H1 (cell line): Measurements from ENCODE around the gene SBNO1. TPM values are rescaled to one million over a fixed set of nuclear protein-coding genes. Genes with fewer than 3 reads are reported as not detected.

Experiments used
- CTCF ChIA-PET: fragments of 300-600 bp; sonication (Branson Sonifier 250); formaldehyde crosslinking; loops from one replicate; lab custom pipeline; 2021; ENCODE audit not compliant: partially characterized antibody; lab: Charles Lee
- POLR2A ChIA-PET: fragments of 300-600 bp; sonication (Branson Sonifier 250); formaldehyde crosslinking; loops from one replicate; lab custom pipeline; 2021; ENCODE audit warnings: inconsistent platforms; ENCODE audit not compliant: partially characterized antibody; lab: Charles Lee
- DNase-seq, 2 experiments: peaks; one replicate each; pipeline versions ENCODE4 v3.0.0 to v3.0.0-alpha.2; 2010 to 2022; ENCODE audit warnings: low spot score in 2 of 2, low read depth in 1 of 2, mixed read lengths in 1 of 2
- FAIRE-seq: peaks from 2 replicates; lab custom pipeline; 2011; peaks lifted over from hg19 to GRCh38; lab: Jason Lieb, UNC
- H2AFZ ChIP-seq: 2 replicates; pipeline ENCODE4 v1.8.1; 2012; ENCODE audit warnings: low read length, inconsistent platforms
- H2AK5ac ChIP-seq: 2 replicates; pipeline ENCODE4 v1.6.1; 2013; ENCODE audit warnings: low read depth, low read length
- H2BK120ac ChIP-seq: replicated peaks from 2 replicates; pipeline ENCODE3; 2013; ENCODE audit warnings: low read depth, low read length, inconsistent platforms
- H2BK12ac ChIP-seq: 2 replicates; pipeline ENCODE4 v1.6.1; 2013; ENCODE audit warnings: low read depth, low read length
- H2BK15ac ChIP-seq: 2 replicates; pipeline ENCODE4 v1.6.1; 2013; ENCODE audit warnings: low read length
- H2BK20ac ChIP-seq: 2 replicates; pipeline ENCODE4 v1.6.1; 2013; ENCODE audit warnings: low read length
- H2BK5ac ChIP-seq: 2 replicates; pipeline ENCODE4 v1.6.1; 2013; ENCODE audit warnings: low read depth, low read length
- H3K14ac ChIP-seq: 2 replicates; pipeline ENCODE4 v1.6.1; 2013; ENCODE audit warnings: inconsistent platforms; ENCODE audit not compliant: insufficient read length
- H3K18ac ChIP-seq: 2 replicates; pipeline ENCODE4 v1.6.1; 2013; ENCODE audit warnings: low read length; ENCODE audit errors: extremely low read depth
- H3K23ac ChIP-seq: 2 replicates; pipeline ENCODE4 v1.6.1; 2013; ENCODE audit warnings: inconsistent platforms; ENCODE audit not compliant: insufficient read length
- H3K23me2 ChIP-seq: 2 replicates; pipeline ENCODE4 v1.6.1; 2013; ENCODE audit warnings: low read depth, low read length
- H3K27ac ChIP-seq: 2 replicates; pipeline ENCODE4 v1.6.1; 2011; ENCODE audit warnings: low read depth, low read length, inconsistent platforms
- H3K27me3 ChIP-seq, 4 experiments: replicated peaks in 1 of 4; 1 replicate in 1 of 4; 2 replicates in 3 of 4; pipeline versions ENCODE4 v1.6.1 to v1.8.1; 2011 to 2013; ENCODE audit warnings: low read length in 3 of 4, mild to moderate bottlenecking in 3 of 4, inconsistent platforms in 2 of 4, mixed read lengths in 2 of 4, moderate library complexity in 1 of 4; ENCODE audit not compliant: control insufficient read depth in 3 of 4, insufficient read depth in 3 of 4; ENCODE audit errors: extremely low read depth in 1 of 4
- H3K36me3 ChIP-seq, 4 experiments: 2 replicates each; pipeline versions ENCODE4 v1.6.1 to v1.8.1; 2011 to 2013; ENCODE audit warnings: mild to moderate bottlenecking in 4 of 4, low read length in 3 of 4, moderate library complexity in 2 of 4, control low read depth in 1 of 4, inconsistent platforms in 1 of 4; ENCODE audit not compliant: insufficient read depth in 4 of 4, control insufficient read depth in 2 of 4
- H3K4ac ChIP-seq: replicated peaks from 2 replicates; pipeline ENCODE3; 2013; ENCODE audit warnings: low read length, low read depth, mixed read lengths, inconsistent platforms; ENCODE audit not compliant: insufficient read length
- H3K4me1 ChIP-seq, 4 experiments: replicated peaks in 1 of 4; 1 replicate in 1 of 4; 2 replicates in 3 of 4; pipeline versions ENCODE4 v1.6.1 to v1.8.1; 2011 to 2013; ENCODE audit warnings: low read length in 3 of 4, inconsistent platforms in 2 of 4, mixed read lengths in 1 of 4; ENCODE audit not compliant: insufficient read depth in 4 of 4, control insufficient read depth in 3 of 4
- H3K4me2 ChIP-seq, 2 experiments: 2 replicates each; pipeline versions ENCODE4 v1.6.1 to v1.8.1; 2011 to 2013; ENCODE audit warnings: low read depth in 2 of 2, low read length in 2 of 2, control low read depth in 1 of 2, inconsistent platforms in 1 of 2, mild to moderate bottlenecking in 1 of 2; ENCODE audit not compliant: insufficient read depth in 1 of 2
- H3K4me3 ChIP-seq, 4 experiments: fragments of 200-600, 300-600 bp in 1 of 4; sonication (generic), shearing (Covaris generic), sonication (Bioruptor Twin) in 1 of 4; 2 replicates each; pipeline versions ENCODE4 v1.5.1 to v1.8.1; 2011 to 2016; ENCODE audit warnings: low read length in 4 of 4, low read depth in 3 of 4, control low read depth in 2 of 4, inconsistent platforms in 2 of 4, mild to moderate bottlenecking in 2 of 4, mixed read lengths in 1 of 4, moderate library complexity in 1 of 4; ENCODE audit not compliant: insufficient read depth in 2 of 4; ENCODE audit errors: extremely low read depth in 1 of 4
- H3K56ac ChIP-seq: replicated peaks from 2 replicates; pipeline ENCODE3; 2013; ENCODE audit warnings: low read depth, mild to moderate bottlenecking, mixed read lengths, low read length, inconsistent platforms; ENCODE audit not compliant: insufficient read length
- H3K79me1 ChIP-seq: 2 replicates; pipeline ENCODE4 v1.6.1; 2013; ENCODE audit warnings: low read depth, low read length, control low read depth
- H3K79me2 ChIP-seq, 2 experiments: 2 replicates each; pipeline versions ENCODE4 v1.6.1 to v1.8.1; 2012 to 2013; ENCODE audit warnings: low read length in 2 of 2, mild to moderate bottlenecking in 2 of 2, inconsistent platforms in 1 of 2; ENCODE audit not compliant: insufficient read depth in 2 of 2, control insufficient read depth in 1 of 2
- H3K9ac ChIP-seq, 4 experiments: replicated peaks in 1 of 4; 1 replicate in 1 of 4; 2 replicates in 3 of 4; pipeline versions ENCODE4 v1.6.1 to v1.8.1; 2011 to 2013; ENCODE audit warnings: low read depth in 3 of 4, low read length in 3 of 4, control low read depth in 2 of 4, mild to moderate bottlenecking in 2 of 4, moderate library complexity in 2 of 4, inconsistent platforms in 1 of 4; ENCODE audit errors: extremely low read depth in 1 of 4
- H3K9me3 ChIP-seq, 2 experiments: 2 replicates each; pipeline versions ENCODE4 v1.6.1 to v1.8.1; 2012 to 2013; ENCODE audit warnings: mild to moderate bottlenecking in 2 of 2, moderate library complexity in 2 of 2, control low read depth in 1 of 2, inconsistent platforms in 1 of 2, low read depth in 1 of 2, low read length in 1 of 2, mixed read lengths in 1 of 2; ENCODE audit not compliant: insufficient read depth in 2 of 2
- H4K20me1 ChIP-seq, 2 experiments: replicated peaks in 1 of 2; 2 replicates each; pipeline versions ENCODE3 to v1.8.1; 2011 to 2013; ENCODE audit warnings: inconsistent platforms in 2 of 2, low read length in 2 of 2, mild to moderate bottlenecking in 1 of 2; ENCODE audit not compliant: insufficient read depth in 2 of 2, control insufficient read depth in 1 of 2
- H4K5ac ChIP-seq: 2 replicates; pipeline ENCODE4 v1.6.1; 2013; ENCODE audit warnings: low read length, low read depth, mixed read lengths, inconsistent platforms; ENCODE audit not compliant: insufficient read length
- H4K8ac ChIP-seq: 2 replicates; pipeline ENCODE4 v1.8.0; 2013; ENCODE audit warnings: mild to moderate bottlenecking, moderate library complexity, low read length, inconsistent platforms; ENCODE audit not compliant: insufficient read depth; ENCODE audit errors: extremely low read depth
- H4K91ac ChIP-seq: replicated peaks from 2 replicates; pipeline ENCODE3; 2013; ENCODE audit warnings: low read length, mixed read lengths, inconsistent platforms; ENCODE audit not compliant: insufficient read length
- ATF3 ChIP-seq: IDR thresholded peaks from 2 replicates; pipeline ENCODE4 v1.6.1; 2011; ENCODE audit warnings: low read depth, mild to moderate bottlenecking, low read length; ENCODE audit not compliant: insufficient read depth
- CTCF ChIP-seq, 3 experiments: IDR thresholded peaks; 1 replicate in 2 of 3; 2 replicates in 1 of 3; pipeline versions ENCODE4 v1.5.1 to v1.6.1; 2011; ENCODE audit warnings: low read length in 3 of 3, mild to moderate bottlenecking in 3 of 3, inconsistent platforms in 2 of 3, low read depth in 1 of 3, moderate library complexity in 1 of 3; ENCODE audit not compliant: insufficient read depth in 1 of 3; ENCODE audit errors: control extremely low read depth in 1 of 3
- EZH2 ChIP-seq: fragments of 200-600 bp; sonication (generic); IDR thresholded peaks from 2 replicates; pipeline ENCODE4 v1.7.1; 2012; ENCODE audit warnings: low read depth, mild to moderate bottlenecking, moderate library complexity, low read length, inconsistent platforms; ENCODE audit not compliant: severe bottlenecking
- GTF2F1 ChIP-seq: IDR thresholded peaks from 2 replicates; pipeline ENCODE4 v1.6.1; 2012; ENCODE audit warnings: low read depth, low read length, improper control_type of control experiment, borderline replicate concordance
- HDAC6 ChIP-seq: IDR thresholded peaks from one replicate; pipeline ENCODE4 v1.7.1; 2012; ENCODE audit warnings: low read depth, mild to moderate bottlenecking, inconsistent platforms, low read length, moderate library complexity
- JUN ChIP-seq: IDR thresholded peaks from 2 replicates; pipeline ENCODE4 v1.6.1; 2011; ENCODE audit warnings: low read depth, mild to moderate bottlenecking, improper control_type of control experiment, low read length
- JUND ChIP-seq: IDR thresholded peaks from 2 replicates; pipeline ENCODE4 v1.6.1; 2011; ENCODE audit warnings: mild to moderate bottlenecking, improper control_type of control experiment, low read length
- RFX5 ChIP-seq: IDR thresholded peaks from 2 replicates; pipeline ENCODE4 v1.6.1; 2011; ENCODE audit warnings: low read depth, low read length, improper control_type of control experiment, borderline replicate concordance
- SRF ChIP-seq: IDR thresholded peaks from 2 replicates; pipeline ENCODE4 v1.6.1; 2011; ENCODE audit warnings: mild to moderate bottlenecking, low read depth, low read length, moderate library complexity
- TBP ChIP-seq: IDR thresholded peaks from 2 replicates; pipeline ENCODE4 v1.6.1; 2011; ENCODE audit warnings: low read depth, low read length, improper control_type of control experiment
- ZNF274 ChIP-seq: IDR thresholded peaks from 2 replicates; pipeline ENCODE4 v1.7.0; 2012; ENCODE audit warnings: low read length, borderline replicate concordance; ENCODE audit errors: extremely low read depth
- WGBS, 2 experiments: shearing (Covaris generic) in 1 of 2; methylation state at CpG; one replicate each; pipeline versions ENCODE4 v1.1.6 to v1.1.7; 2013 to 2015; ENCODE audit warnings: low lambda C conversion rate in 2 of 2, mixed read lengths in 2 of 2, inconsistent platforms in 1 of 2, low coverage in 1 of 2, missing lambda C conversion rate in 1 of 2; ENCODE audit not compliant: insufficient replicate concordance in 2 of 2, insufficient coverage in 1 of 2, insufficient read length in 1 of 2; ENCODE audit errors: extremely low coverage in 1 of 2, missing lambda C conversion rate in 1 of 2; 5-methylcytosine and 5-hydroxymethylcytosine counted together
- polyA plus RNA-seq, 7 experiments: library from polyadenylated mRNA; depleted of rRNA in 3 of 7; stranded (reverse) in 5 of 7; unstranded in 2 of 7; fragments of >200 nt in 5 of 7; fragments of 200-250 nt in 2 of 7; gene quantifications; 1 replicate in 5 of 7; 2 replicates in 1 of 7; 4 replicates in 1 of 7; pipeline versions ENCODE4 v1.2.1 to v1.2.3, GENCODE V29; 2011 to 2013; ENCODE audit warnings: missing spikeins in 2 of 7, mixed read lengths in 2 of 7
- total RNA-seq: library from RNA; stranded (reverse); fragmentation: NEBNext Ultra II Directional; extraction: Animal tissue kit (Norgen Biotek cat#: 25700); gene quantifications from 2 replicates; pipeline ENCODE4 v1.2.1, GENCODE V29; 2021

SBNO1 gene
- total and polyA plus RNA-seq, 2 of the 8 experiments (the other 6 are each of a cell fraction or from before 2014, with no cell fraction given), result 6.7 to 57.7 TPM

- no peak overlapping the region for H2BK120ac ChIP-seq
- no peak overlapping the region for H3K18ac ChIP-seq
- H3K23ac ChIP-seq, result no peak overlapping the region
- H4K5ac ChIP-seq, result no peak overlapping the region
- CTCF ChIA-PET, result interaction anchor here (2.0 kb wide), 1 partner anchor 33 kb away, joined by 4 read pairs; no protein-coding TSS in a partner anchor
- H3K36me3 ChIP-seq, result peaks cover 2 to 19% (median 11%) of the 10 kb centered on the region in 4 experiments; a peak in 6 of 8 replicates
- no peak overlapping the region for H3K56ac ChIP-seq
- no peak overlapping the region for H2BK12ac ChIP-seq
- H2AK5ac ChIP-seq, result no peak overlapping the region
- no peaks in the 10 kb centered on the region for H3K79me1 ChIP-seq
- H3K9ac ChIP-seq, result no peak overlapping the region
- H3K4ac ChIP-seq, result no peak overlapping the region
- no peak for FAIRE-seq
- H3K27me3 ChIP-seq, result peaks cover 8 to 53% (median 42%) of the 10 kb centered on the region in 4 experiments
- H4K8ac ChIP-seq, result no peak overlapping the region
- H4K91ac ChIP-seq, result no peak overlapping the region
- H3K14ac ChIP-seq, result no peak overlapping the region
- no peaks in the 10 kb centered on the region for H3K9me3 ChIP-seq
- peaks cover 2 to 6% (median 5%) of the 10 kb centered on the region in 4 experiments; a peak in 6 of 7 replicates for H3K4me1 ChIP-seq
- H4K20me1 ChIP-seq, result peaks cover 25 to 44% of the 10 kb centered on the region in 2 experiments
- POLR2A ChIA-PET, result interaction anchor here (1.3 to 1.8 kb wide), 3 partner anchors 9 to 123 kb away, joined by 3 to 5 read pairs (median 3); no protein-coding TSS in a partner anchor
- H3K79me2 ChIP-seq, result no peaks in the 10 kb centered on the region
- no peak overlapping the region for H3K27ac ChIP-seq
- H2BK15ac ChIP-seq, result no peak overlapping the region
- H3K23me2 ChIP-seq, result no peaks in the 10 kb centered on the region
- H2BK20ac ChIP-seq, result no peak overlapping the region
- H2BK5ac ChIP-seq, result no peak overlapping the region
- no peak for DNase-seq
- H3K4me3 ChIP-seq, result no peak overlapping the region
- WGBS, 2 experiments, result 92% methylated on average over 6 of the region's 6 CpGs; no CpG with 5 or more reads in 1 of the 2 experiments
- H2AFZ ChIP-seq, result no peak overlapping the region
- no peak overlapping the region for H3K4me2 ChIP-seq
- TF ChIP-seq JUND, result no peak
- TF ChIP-seq CTCF (IDR thresholded peaks at IDR 0.05; ENCODE audit: control extremely low read depth in 1 of 3, insufficient read depth in 1 of 3, low read depth in 1 of 3, low read length in 3 of 3), result no peak
- no peak for TF ChIP-seq JUN
- no peak for TF ChIP-seq ZNF274
- TF ChIP-seq TBP, result no peak
- TF ChIP-seq SRF, result no peak
- TF ChIP-seq ATF3, result no peak
- no peak for TF ChIP-seq RFX5
- TF ChIP-seq GTF2F1, result no peak
- TF ChIP-seq HDAC6, result no peak
- TF ChIP-seq EZH2, result no peak
Observed at GRCh38 chr12:123399255-123399617, 34.6 kb upstream of the SBNO1 start.
